GM23248 (cell line): Measurements from ENCODE around the gene PTGR3.

Experiments
- EZH2 ChIP-seq: fragments of 200-600 bp; sonication (generic); IDR thresholded peaks from 2 replicates; pipeline ENCODE4 v1.6.1; 2018; ENCODE audit warnings: antibody characterized with exemption, mild to moderate bottlenecking; ENCODE audit not compliant: insufficient read depth, poor library complexity, severe bottlenecking
- EZH2phosphoT487 ChIP-seq: fragments of 200-600 bp; sonication (generic); IDR thresholded peaks from 2 replicates; pipeline ENCODE4 v1.6.1; 2018; ENCODE audit warnings: antibody characterized with exemption, moderate library complexity, mild to moderate bottlenecking, low read depth; ENCODE audit not compliant: insufficient read depth

GRCh38 chr18:75205514-75206132, 3.3 kb downstream of the PTGR3 start:
- no peak for TF ChIP-seq EZH2phosphoT487
- TF ChIP-seq EZH2 = no peak
